CD4-positive, alpha-beta T cell treated with Interleukin-12 subunit alpha and Interleukin-12 subunit beta, for 1 hour (primary cell): ENCODE results near the gene HAO1.

Experiments used
- DNase-seq: peaks from one replicate; pipeline ENCODE4 v3.0.0-alpha.2; 2020

The HAO1 gene

DNA sequence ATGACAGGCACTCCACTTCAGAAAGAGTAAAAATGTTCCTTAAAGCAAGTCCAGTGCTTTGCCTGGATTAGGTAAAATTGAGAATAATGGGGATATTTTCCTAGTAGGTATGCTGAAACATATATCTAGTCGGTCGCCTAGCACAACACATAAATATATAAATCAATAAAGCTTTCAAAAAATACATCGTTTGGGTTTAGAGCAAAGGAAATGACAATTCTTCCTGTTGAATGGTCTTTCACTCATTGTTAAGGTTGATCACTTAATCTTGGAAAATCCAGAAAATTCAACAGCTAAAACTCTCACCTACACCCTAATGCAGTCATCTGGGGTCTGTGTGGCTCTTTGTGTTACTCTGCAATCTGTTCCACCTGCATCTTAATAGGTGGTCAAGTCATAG is 13.9 kb downstream of the HAO1 start:
- DNase-seq: no peak

DNA sequence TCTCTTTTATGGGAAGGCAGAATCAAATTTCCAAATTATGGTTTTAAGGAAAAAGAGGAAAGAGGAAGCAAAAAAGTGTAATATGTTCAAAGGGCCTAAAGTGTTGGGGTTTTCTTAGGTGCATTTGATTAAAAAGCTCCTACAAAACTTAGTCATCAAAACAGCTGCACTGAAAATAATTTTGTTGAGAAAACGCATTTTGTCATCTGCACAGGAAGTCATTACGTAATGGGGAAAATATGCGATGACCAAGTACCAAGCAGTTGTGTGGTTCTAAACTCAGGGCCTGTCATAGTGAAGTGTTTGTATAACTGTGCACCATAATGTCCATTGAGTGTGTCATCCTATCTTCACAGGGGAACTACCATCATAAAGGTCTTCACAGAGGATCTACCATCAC is 15.6 kb downstream of the HAO1 start:
- no peak for DNase-seq

DNA sequence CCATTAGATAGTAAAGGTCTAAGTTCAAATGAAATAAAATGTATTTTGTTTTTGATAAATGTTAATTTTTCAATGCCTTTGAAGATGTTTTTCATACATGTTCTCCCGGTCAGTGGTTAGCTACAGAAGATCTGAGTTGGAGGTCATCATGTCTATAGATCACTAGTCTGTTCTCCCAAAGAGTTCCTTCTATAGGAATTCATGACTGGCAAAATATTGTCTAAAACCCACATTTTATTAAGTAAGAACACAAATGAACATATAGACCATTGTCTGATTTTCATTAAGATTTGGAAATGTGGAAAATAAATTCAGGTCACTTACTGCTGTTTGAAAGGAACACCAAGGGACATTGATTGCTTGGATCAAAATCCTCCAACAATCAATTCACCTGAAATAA is 23.6 kb downstream of the HAO1 start:
- no peak for DNase-seq

DNA sequence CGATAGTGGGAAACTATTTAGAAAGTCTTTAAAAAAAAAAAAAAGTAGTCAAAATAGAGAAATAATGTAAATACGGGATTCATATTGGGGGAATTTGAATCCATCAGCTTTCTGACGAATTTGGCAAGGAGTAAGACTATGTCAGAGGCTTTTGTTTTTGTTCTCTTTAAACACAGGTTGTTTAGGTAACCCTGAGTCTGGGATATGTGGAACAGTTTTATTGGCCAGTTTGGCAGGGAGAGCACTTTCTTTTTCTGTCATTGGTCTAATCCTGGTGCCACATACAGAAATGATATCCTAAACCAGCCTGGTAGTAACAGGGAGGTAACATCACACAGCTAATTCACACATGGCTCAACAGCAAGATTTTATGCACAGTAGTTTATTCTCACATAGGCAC is 27.7 kb downstream of the HAO1 start:
- DNase-seq: no peak

DNA sequence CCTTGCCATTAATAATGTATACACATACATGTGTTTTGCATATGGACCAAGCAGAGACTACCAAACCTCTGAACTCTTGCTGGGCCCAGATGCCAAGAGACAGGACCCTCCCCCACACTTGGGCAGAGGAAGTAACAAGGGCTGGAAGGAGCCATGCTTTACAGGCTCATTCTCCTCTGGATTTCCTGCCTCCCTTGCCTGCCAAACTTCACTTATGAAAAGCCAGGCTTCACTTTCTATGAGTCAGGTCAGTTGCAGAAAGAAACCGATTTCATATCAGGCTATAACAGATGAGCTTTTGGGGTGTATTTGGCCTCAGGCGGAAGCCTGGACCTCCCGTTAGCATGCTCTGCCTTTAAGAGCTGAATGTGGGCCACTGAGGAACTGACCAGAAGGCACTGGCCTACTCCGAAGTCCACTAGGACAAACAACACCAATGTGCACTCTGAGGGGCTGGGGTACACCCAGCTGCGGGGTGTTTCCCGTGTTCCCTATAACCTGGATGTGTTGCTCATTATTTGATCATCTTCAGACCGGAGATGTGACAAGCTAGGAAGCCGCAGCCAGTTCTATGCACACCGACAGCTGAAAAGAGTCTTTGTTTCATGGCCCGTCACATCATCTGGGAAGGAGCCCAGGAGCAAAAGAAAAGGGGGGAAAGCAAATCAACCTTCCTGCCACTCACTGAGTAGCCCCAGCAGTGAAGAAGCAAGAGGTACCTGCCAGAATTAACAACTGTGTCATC is 28.5 kb downstream of the HAO1 start:
- no peak for DNase-seq

DNA sequence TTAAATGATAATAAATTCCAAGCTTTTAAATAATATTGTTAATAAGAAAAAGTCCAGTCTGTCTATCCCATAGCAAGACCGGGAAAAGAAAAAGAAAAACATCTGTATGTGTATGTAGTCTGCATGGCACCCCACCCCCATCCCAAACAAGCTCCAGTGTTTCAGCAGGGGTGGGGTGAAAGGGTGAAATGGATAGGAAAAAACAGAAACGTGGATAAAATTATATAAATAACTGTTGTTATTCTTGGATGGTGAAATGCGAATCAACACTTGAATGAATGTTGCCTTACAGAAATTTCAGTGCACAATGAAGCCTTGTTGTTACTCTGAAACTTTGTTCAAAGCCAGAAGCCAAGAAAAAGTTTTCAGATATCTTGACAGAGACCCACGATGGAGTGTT is 31.4 kb downstream of the HAO1 start:
- no peak for DNase-seq

DNA sequence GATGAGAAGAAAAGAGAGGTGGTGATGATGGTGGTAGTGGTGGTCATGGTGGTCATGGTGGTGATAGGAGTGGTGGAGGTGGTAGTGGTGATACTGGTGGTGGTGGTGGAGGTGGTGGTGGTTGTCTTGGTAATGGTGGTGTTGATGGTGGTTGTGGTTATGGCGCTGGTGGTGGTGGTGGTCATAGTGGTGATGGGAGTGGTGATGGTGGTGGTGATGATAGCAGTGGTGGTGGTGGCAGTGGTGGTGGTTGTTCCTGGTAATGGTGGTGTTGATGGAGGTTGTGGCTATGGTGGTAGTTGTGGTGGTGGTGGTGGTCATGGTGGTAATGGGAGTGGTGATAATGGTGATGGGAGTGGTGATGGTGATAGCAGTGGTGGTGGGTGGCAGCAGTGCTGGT is 36.8 kb downstream of the HAO1 start:
- no peak for DNase-seq

DNA sequence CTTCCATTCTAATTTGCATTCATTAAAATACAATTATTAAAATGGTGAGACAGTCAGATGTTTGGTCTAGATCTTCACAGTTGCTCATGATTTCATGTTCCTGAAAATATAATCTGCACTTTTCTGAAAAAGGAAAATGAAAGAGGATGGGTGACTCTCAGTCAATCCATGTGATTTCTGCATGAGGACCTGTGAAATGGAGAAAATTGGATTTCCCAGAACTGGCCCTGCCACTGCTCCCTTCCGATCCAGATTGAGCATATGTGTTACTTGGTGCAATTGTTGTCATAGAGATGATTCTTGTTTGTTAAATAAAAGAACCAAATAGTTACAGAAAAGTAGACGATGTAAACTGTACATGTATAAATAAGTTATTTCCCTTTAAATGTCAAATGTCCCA is 37.4 kb downstream of the HAO1 start:
- no peak for DNase-seq

DNA sequence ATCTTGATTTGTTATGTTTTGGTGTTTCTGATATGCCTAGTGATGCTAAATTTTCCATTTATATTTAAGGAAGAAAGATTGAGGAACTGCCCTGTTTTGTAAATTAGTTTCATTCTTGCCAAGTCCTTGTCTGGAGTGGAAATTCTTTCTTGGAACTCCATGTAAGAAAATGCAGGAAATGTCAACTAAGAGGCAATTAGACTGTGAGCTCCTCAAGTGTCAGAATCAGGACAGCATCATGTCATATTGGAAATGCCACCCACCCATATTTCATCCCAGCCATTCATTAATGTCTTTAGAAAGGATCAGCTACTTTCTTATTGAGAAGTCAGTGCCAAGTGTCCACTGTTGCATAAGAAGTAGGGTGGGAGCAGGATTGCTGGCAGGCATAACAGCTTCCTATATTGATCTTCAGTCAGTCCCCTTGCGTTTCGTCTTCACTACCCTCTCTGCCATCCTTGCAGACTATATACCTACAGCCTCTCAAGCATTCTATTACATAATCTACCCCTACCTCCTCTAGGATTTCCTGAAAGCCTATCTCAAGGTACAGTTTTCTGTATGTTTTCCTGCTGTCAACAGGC is 42.4 kb downstream of the HAO1 start:
- no peak for DNase-seq

DNA sequence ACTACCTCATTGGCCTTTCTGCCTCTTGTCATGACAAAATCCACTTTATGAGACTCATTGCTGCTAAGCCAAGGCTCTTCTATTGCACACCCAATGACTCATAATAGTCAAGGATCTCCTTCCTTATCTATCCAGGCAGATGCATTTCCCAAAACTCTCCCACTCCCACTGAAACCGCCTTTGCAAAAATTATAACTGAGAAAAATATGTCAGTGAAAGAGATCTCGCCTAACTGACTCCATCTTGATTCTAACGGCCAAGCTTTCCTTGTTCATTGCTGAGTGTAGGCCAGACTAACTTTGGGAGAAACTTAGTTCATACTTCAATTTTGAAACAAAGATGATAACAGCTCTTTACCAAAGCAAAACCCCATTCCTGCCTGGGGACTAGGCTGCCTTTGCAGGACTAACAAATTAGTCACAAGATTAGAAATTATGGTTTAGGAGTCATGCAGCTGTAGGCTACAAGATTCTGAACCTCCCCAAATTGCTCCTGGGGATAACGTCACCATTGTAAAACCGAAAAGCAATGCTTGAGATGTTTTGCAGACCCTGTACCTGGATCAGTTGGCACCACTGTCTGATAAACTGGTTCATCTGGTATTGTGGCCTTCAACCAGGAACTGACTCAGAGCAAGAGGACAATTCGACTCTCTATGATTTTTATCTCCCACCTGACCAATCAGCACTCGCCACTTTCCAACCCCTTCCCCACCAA is 47.1 kb downstream of the HAO1 start:
- DNase-seq: no peak

DNA sequence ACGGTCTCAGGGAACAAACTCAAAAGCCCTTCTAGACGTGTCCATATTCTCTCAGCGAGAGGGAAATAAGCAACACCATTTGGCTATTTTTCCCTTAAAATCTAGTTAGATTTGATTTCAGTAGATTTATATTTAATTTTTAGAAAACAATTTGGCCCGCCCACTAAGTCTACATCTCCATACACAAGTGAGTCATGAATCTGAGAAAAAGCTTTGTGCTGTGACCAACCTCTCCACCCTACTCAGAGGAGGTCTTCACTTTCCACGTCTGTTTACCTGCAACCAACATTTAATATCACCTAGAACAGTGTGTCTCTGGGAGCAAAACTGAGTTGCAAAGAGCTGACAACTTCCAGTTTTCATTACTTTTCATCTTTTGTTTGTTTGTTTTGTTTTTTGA is 48.6 kb downstream of the HAO1 start:
- DNase-seq: no peak

DNA sequence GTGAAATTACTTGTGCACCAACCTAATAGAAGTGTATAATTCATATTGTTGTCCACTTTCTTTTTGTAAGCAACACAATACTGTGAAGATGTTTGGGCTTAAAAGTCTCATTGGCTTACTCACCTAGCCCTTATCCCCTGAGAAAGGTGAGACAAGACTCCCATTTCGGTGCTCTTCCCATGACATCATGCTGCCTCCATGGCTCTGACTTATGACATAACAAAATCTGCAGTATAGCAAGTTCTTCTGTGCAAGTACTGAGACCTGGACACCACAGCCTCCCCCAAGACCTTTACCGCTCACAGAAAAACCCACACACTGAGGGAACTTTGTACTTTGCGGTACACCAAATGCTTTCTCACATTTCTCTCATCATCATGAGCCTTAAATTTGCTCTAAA is 50.5 kb downstream of the HAO1 start:
- DNase-seq: no peak

DNA sequence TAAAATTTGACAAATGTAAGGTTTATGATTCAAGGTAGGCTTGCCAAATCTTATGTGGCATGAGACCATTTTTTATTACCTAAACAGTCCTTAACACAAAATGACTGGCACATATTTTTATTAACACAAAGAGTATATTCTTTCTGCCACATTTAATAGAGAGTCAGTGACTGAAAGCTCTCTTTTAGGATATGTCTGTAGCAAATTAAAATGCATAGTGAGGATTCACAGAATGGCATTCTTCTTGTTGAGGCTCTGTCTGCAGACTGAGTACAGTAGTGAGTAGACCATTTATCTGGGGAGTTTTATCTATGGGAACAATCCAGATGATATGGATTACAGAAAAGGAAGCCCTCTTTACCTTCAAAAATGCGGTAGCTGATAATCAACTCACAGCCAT is 56.5 kb downstream of the HAO1 start:
- DNase-seq: no peak

DNA sequence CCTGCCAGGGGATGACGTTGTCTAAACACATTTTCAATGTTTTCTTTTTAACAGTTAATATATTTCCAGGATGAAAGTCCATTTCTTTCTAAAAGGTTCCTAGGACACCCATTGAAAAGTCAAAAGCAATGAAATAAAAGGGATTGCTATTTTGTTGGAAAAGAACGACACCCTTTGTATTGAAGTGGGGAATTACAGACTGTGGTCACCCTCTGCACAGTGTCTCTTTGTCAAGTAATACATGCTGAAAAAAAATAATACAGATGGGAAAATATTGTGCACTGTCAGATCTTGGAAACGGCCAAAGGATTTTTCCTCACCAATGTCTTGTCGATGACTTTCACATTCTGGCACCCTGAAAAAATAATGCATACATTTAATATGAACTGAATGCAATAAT is 56.9 kb downstream of the HAO1 start:
- DNase-seq: no peak

DNA sequence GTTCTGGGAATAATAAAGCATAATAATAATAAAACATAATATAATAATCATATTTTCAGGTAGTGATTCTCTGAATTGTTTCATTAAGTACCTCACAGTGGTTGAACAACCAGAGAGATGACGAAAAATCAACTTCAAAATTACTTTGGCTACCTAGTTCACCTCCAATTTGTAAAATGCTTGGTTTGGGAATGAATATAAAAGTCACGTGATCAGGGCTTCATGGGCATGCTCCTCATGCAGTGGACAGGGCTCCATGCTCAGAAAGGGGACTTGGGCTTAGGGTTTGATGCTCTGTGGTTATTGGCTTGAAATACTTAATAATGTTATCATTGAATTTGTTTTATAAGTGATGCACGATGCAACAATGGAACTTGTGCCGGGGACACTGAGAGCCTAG is 58.2 kb downstream of the HAO1 start:
- DNase-seq: no peak

DNA sequence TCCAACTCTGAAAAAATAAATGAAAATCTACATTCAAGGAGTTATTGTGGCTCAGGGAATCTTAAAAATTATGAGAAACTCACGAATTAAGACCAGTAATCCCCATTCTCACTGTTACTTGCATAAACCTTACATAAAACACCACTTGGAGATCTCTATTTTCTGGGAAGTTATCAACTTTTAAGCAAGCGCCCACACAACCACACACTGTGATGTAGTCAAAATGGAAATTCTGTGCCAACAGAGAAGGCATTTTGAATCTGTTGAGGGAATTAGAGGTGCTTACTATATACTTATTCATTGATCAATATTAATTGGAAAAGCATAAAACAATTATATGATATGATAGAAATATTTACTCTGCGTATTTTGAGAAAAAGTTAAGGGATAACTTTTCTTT is 58.7 kb downstream of the HAO1 start:
- no peak for DNase-seq

DNA sequence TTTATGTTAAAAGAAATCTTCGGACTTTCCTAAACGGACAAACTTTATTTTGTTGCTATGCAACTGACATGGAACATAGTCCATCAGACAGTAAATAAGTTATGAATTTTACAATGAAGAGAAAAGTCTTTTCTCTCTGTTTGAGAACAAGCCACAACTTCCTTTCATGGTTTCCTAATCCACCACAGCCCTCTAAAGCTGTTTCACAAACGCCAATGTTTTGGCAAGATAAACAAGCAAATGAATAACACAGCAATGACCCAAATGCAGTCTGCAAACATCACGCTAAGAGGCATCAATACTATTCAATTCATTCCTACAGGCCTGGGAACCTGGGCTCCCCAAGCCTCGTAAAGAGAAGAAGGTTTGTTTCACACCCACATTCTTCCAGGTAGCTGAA is 60.4 kb downstream of the HAO1 start:
- no peak for DNase-seq

DNA sequence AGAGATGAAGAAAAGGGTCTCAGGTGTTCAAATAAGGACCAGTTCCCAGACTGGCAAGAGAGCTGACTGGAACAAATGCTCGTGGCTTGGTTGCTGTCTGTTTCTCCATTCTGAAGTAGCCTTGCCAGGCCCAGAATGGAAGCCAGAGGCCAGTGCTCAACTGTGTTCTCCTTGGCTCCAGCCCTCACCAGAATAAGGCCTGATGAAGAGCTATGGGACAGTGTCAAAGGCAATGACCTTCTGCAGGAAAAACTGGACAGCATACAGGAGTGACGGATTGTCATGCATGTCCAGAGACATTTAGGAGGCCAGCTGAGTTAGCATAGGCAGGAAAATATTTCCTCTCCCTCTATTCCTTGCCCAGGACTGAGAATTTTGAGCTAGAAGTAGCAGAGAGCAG is 72.2 kb downstream of the HAO1 start:
- no peak for DNase-seq

DNA sequence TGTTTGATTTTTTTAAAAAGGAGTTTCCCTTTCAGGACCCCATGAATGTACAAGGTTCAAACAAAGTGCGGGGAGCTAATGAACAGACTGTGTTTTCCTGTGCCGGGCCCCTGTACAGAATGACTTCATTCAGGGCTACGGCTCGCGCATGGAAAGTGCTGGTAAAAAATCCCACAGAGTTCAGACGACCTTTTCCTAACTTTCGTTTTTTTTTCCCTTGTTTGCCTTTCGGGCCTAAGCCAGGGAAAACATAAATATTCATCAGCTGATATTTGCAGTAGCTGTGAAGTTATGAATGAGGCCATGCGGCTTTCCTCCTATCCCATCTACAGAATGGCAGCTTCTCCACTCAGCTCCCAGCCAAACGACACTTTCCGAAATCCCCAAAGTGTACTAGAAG is 74.0 kb downstream of the HAO1 start:
- DNase-seq: no peak

DNA sequence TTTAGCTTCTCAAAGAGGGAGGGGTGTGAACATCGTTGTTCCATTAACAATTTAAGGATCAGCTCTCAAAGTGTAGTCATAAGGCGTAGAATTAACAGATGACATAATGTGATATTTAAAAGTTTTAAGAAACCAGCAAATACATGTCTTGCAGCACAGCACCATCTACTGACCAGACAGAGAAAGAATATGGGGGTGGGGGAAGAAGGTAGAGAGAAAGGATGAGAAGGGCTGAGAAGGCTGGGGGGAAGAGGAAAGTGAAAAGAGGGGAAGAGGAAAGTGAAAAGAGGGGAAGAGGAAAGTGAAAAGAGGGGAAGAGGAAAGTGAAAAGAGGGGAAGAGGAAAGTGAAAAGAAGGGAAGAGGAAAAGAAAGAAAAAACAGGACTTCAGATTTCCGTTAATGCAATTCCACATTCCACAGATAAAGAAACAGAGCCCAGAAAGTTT is 80.9 kb downstream of the HAO1 start:
- no peak for DNase-seq

DNA sequence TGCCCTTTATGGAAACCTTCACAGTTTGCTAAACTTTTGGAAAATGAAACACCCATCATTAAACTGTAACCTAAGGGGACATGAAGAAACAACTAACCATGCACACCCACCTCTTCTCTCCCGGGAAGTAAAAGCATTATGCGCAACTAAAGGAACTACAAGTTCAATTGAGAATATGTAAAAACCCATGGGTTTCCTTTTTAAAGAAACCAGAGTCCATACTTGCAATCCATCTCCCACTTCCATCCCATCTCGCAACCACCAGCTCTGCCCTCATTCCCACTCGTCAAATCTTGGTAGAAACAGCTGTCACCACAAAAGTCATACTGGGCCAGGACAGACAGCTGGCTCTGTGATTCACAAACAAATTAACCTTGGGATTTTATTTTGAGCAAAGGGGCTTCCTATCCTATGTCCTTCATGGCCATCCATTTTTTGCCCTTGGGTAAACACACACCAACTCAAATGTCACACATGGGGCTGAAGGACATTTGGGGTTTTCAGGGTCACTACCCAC is 81.5 kb downstream of the HAO1 start:
- no peak for DNase-seq

DNA sequence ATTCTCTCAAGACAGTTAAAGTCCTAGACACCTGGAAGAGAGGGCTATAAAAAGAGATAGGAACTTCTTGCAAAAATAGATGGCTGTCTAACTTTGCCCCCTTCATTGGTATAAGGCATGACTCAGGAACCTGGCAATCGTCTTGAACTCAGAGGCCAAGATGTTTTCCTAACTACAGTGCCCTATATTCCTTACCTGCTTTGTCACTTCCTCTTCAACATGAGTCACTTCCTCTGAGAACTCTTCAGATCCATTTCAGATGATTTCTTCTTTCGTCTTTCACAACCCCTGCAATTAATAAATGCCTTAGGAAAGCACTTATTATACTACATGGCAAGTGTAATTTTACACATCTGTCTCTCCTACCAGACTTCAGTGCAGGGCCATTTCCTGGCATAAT is 83.5 kb downstream of the HAO1 start:
- no peak for DNase-seq

DNA sequence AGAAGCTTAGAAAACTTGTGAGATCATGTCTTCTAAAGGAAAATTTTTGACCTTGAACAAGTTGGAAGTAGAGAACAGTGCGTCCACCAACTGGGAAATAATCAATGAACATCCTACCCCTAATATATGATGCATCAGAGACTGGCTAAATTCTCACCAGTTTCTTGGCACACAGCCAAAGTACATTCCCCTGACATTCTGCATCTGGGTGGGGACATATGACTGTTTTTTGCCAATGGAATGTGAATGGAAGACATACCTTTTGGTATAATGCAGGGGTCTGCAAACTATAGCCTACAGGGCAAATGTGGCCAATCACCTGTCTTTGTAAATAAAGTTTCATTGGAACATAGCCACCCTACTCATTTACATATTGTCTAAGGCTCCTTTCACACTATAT is 84.7 kb downstream of the HAO1 start:
- DNase-seq: no peak

DNA sequence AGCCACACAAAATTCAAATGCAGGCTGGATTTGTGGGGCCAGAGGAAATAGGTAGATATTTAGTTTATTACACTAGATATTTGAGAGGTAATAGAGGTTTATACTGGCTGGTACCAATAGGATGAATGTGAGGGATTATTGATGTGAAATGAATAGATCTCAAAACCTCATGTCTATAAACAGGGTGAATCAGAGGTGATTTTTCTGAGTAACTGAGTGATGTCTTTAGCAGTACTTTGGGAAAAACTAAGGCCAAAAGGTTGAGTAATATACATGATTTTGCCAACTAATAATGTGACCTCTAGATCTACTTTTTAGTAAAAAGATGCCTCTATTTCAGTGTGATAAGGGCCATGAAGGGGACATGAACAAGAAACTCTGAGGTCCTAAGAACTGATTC is 86.8 kb downstream of the HAO1 start:
- DNase-seq: no peak
